Stomach (tissue), 4 donors: ENCODE data around the gene GRB10.

Source experiments
- EP300 ChIP-seq: sonication (generic); formaldehyde crosslinking; IDR thresholded peaks from one replicate; pipeline ENCODE4 v1.6.1; 2017; ENCODE audit warnings: antibody characterized with exemption
- POLR2A ChIP-seq, 4 donors: fragments of 450-650 bp; IDR thresholded peaks; one replicate each; pipeline ENCODE4 v1.6.1; 2016; ENCODE audit warnings: antibody characterized with exemption in 4 of 4, control low read depth in 2 of 4, mild to moderate bottlenecking in 1 of 4, moderate library complexity in 1 of 4
- POLR2AphosphoS5 ChIP-seq, 3 donors: sonication (generic); formaldehyde crosslinking; IDR thresholded peaks; one replicate each; pipeline ENCODE4 v1.6.1; 2016; ENCODE audit warnings: antibody characterized with exemption in 3 of 3
- TF ChIP-seq, protein P1 (sequence below), 7 experiments: fragments of 450-650 bp in 4 of 7; fragments of 200-600 bp in 3 of 7; sonication (generic) in 3 of 7; IDR thresholded peaks; one replicate each; pipeline ENCODE4 v1.5.1; 2016 to 2019; ENCODE audit warnings: antibody characterized with exemption in 7 of 7, control low read depth in 2 of 7, mild to moderate bottlenecking in 1 of 7

DNA sequence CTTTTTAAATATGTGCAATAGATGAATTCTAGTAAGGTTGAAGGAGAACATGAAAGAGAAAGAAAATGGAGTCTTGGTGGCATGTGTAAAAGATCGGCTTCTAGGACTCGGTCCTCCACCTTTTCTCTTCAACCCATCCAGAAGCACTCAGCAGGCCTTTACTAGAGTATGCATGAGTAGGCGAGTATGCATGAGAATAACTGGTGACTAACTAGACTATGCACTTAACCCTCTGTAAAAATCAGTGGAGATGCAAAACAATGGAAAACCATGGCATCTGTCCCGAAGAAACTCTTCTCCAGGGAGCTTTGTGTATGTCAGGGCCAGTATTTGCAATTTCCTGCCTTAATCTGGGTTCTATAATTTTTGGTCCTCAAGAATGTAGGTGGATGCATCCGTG lies 40.0 kb upstream of the GRB10 start:
- TF ChIP-seq, protein P1, sequence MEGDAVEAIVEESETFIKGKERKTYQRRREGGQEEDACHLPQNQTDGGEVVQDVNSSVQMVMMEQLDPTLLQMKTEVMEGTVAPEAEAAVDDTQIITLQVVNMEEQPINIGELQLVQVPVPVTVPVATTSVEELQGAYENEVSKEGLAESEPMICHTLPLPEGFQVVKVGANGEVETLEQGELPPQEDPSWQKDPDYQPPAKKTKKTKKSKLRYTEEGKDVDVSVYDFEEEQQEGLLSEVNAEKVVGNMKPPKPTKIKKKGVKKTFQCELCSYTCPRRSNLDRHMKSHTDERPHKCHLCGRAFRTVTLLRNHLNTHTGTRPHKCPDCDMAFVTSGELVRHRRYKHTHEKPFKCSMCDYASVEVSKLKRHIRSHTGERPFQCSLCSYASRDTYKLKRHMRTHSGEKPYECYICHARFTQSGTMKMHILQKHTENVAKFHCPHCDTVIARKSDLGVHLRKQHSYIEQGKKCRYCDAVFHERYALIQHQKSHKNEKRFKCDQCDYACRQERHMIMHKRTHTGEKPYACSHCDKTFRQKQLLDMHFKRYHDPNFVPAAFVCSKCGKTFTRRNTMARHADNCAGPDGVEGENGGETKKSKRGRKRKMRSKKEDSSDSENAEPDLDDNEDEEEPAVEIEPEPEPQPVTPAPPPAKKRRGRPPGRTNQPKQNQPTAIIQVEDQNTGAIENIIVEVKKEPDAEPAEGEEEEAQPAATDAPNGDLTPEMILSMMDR (IDR thresholded peaks at IDR 0.05) = no peak
- TF ChIP-seq POLR2A (IDR thresholded peaks at IDR 0.05) (no peak), EP300 (no peak), POLR2AphosphoS5 (IDR thresholded peaks at IDR 0.05) (no peak)
